HG02798 (cell line): ENCODE results near the gene GPX2.

Experiments
- ATAC-seq: cut with Tn5 transposase; IDR thresholded peaks from one replicate; pipeline ENCODE4 v1.9.1; 2021; ENCODE audit warnings: mild to moderate bottlenecking; ENCODE audit not compliant: unreplicated experiment, poor library complexity

The GPX2 gene

GRCh38 chr14:64944041-64944440 is 1.5 kb upstream of the GPX2 start:
- ATAC-seq = no peak

DNA sequence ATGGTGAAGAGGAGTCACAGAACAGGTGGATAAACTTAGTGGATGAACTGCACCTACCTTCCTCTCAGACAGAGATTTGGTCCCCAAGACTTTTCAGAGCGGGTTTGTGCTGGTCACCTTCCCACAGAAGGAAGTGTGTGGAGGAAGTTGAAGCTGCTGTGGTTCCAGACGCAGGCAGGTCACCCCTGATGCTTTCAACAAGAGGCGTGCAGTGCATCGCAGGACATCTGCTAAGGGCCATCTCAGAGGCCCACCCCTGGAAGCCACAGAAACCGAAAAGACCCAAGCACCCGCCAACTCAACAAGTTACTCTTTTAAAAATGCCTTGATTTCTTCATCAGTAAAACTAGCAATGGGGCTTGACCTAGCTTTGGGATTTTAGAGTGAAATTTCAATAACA is 1.0 kb upstream of the GPX2 start:
- no peak for ATAC-seq

DNA sequence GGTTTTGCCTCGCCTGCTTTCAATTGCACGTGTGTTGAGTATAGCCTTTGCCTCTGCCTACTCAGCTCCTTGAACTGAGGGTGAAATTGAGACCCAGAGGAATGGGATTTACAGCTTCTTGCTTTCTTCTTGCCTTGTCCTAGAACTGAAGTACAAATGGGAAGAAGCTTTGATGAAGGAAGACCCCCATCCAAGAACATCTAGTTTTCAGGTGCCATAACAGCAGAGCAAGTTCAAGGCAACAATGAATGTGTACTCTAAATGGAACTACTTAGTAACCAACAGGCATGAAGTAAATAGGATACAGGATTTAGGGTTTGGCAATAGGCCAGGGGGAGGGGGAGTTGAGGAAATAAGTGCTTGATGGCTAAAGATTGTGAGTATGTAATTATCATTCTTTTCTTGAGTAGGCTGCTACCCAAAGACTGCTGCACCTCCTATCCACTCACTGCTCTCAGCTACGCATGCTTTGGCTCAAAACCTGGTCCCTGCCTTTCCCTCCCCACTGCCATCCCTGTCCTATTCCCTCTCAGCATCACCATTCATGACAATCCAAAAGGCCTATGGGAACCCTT is 2.1 kb downstream of the GPX2 start:
- no peak for ATAC-seq

DNA sequence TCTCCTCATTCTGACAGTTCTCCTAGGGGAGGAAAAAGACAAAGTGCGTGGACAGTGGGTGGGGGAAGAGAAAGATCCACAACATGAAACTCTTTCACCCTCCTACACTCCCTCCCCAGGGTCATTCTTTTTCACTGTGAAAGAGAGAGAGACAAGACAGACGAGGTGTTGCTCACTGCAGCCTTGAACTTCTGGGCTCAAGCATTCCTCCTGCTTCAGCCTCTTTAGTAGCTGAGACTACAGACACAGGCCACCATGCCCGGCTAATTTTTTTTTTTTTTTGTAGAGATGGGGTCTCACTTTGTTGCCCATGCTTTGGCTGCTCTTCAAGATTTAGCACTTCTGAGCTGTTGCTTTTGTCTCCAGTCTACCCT is 2.7 kb downstream of the GPX2 start:
- no peak for ATAC-seq

- no peak for ATAC-seq
These were observed 3.4 kb downstream of the GPX2 start for GRCh38 chr14:64938972-64939816.

- ATAC-seq = no peak
These were observed 4.7 kb downstream of the GPX2 start for GRCh38 chr14:64937821-64938193.

GRCh38 chr14:64937171-64937820 is 5.2 kb downstream of the GPX2 start:
- peak; percentile 39 for ATAC-seq

DNA sequence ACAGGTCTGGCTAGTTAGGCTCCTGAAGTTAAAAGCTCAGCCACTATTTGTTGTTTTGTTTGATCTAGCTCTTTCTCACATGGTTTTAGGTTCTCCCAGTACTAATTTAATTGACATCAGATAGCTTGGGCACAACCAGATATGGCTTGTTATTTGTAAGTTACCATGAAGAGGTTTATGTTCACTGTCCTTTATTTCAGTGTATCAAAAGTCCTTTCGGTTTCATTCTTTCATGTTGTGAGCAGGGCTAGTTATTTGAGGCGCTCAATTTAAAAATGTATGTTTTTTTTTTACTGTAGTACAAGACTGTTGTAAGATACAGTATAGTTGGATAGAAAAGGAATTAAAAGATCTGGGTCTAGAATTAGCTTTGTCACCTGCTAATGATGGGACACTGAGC is 7.0 kb downstream of the GPX2 start:
- no peak for ATAC-seq

DNA sequence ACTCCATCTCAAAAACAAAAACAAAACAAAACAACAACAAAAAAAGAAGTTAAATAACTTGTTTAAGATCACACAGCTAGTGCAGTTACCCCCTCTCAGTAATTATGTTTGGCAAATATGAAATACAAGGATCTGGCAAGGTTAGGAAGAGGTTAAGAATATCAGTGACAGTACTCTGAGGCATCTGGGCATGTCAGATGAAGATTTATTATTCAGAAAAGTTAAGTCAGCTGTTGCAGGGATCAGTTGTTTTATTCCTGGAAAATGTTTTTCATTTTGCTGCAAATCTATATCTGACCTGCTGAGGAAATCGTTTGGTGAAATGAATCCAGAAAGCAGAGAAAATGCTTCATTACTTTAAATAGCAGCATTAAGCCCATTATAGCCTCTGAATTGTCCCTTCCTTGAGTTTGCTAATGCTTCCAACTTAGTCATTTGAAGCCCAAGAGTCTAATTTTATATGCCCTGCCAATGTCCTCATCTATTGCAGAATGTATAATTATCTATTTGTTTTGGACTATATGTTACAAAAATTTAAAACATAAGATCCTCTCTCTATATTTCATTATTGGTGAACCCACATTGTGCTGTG is 8.1 kb downstream of the GPX2 start:
- no peak for ATAC-seq

- no peak for ATAC-seq
These were observed 10.3 kb downstream of the GPX2 start for GRCh38 chr14:64932231-64932630.

DNA sequence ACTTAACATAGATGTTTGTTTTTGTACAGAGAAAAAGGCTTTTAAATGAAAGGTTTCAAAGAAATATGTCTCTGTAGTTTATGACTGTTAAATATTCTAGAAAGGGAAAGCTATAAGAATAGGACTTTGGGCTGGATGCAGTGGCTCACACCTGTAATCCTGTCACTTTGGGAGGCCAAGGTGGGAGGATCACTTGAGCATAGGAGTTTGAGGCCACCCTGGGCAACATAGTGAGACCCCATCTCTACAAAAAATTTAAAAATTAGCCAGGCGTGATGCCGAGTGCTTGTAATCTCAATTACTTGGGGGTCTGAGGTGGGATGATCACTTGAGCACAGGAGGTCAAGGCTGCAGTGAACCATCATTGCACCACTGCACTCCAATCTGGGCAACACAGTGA is 11.4 kb downstream of the GPX2 start:
- ATAC-seq = no peak

- ATAC-seq = no peak
These were observed 12.3 kb downstream of the GPX2 start for GRCh38 chr14:64930085-64930843.

- ATAC-seq = no peak
These were observed 13.6 kb downstream of the GPX2 start for GRCh38 chr14:64929014-64929359.

GRCh38 chr14:64928239-64929013 is 14.1 kb downstream of the GPX2 start:
- ATAC-seq = peak; percentile 76

DNA sequence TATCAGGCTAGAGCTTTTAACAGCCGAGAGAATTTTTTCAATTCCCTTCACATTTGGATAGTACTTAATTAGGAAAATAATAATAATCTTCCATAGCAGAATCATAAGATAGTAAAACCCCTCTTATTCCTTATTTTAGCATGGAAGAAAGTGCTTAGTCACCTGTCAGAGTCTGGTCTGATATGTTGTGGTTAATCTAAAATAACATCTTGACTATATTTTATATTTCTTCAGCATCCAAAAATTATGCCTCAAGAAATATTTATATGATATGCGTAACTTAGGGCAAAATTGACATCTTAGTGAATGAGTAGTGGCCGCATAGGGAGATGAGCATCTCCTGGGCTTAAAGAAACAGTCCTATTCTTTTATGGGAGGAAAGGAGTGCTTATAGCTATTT is 15.5 kb downstream of the GPX2 start:
- no peak for ATAC-seq

GRCh38 chr14:64926398-64926995 is 16.0 kb downstream of the GPX2 start:
- ATAC-seq = no peak

DNA sequence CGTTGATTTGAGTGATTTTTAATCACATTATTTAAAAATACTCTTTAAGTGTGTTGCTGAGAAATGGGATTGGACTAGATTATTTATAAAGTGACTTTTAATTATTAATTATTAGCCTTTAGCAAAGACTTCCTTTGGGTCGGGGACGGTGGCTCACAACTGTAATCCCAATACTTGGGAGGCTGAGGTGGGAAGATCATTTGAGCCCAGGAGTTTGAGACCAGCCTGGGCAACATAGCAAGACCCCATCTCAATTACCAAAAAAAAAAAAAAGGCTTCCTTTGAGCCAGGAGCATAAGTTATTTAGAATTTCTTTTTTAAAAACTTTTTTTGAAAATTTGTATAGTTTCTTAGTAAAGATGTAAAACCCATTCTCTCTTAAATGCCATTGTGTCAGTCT is 19.5 kb downstream of the GPX2 start:
- ATAC-seq = no peak

DNA sequence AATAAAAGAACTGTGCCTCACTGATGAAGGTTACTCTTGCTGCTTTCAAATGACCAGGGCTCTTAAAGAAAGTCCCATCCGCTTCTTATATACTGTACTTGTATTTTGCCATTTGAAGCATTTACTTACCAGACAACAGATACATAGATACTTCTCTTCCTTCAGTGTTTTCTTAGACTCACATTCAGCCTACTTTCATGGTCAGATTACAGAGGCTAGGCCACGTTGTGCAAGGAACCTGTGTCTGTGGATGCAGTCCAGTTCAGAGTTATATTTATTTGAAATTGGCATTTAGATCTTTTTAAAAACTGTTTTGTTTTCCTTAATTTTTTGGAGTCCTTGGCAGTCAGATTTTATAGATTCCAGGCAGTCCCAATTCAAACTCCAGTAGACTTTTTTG is 22.1 kb downstream of the GPX2 start:
- no peak for ATAC-seq

GRCh38 chr14:64919618-64920017 is 22.9 kb downstream of the GPX2 start:
- no peak for ATAC-seq

DNA sequence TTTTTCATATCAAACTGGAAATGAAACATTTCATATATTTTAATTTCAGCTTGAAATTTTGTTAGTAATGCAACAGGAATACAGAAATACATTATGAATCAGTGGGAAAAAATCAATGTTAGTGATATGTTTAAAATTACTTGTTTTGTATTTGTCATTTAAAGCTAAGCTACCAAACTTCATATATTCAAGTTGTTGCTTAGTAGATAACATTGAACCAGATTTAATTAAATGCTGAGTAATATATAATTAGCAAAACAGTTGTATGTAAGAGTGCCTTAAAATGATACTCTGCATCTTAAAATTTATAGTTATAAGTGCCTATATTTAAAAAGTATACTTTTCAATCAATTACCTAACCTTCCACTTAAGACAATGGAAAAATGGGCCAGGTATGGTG is 23.3 kb downstream of the GPX2 start:
- no peak for ATAC-seq
